SU-DHL-6 (cell line): Measurements from ENCODE around the gene ZBTB6.

Experiments used
- H2AFZ ChIP-seq: fragments of 200-600 bp; sonication (generic); 2 replicates; pipeline ENCODE4 v1.6.1; 2014; ENCODE audit warnings: low read depth, mild to moderate bottlenecking, moderate library complexity, mixed read lengths, antibody characterized with exemption, low read length; ENCODE audit not compliant: severe bottlenecking
- H3F3A ChIP-seq: fragments of 200-600 bp; shearing (Covaris generic); 2 replicates; pipeline ENCODE4 v1.6.0; 2016; ENCODE audit warnings: antibody characterized with exemption, mild to moderate bottlenecking; ENCODE audit not compliant: insufficient read depth
- H3K27ac ChIP-seq: fragments of 200-600 bp; sonication (generic); 2 replicates; pipeline ENCODE4 v1.5.1; 2016; ENCODE audit warnings: low read depth, mild to moderate bottlenecking, low read length, moderate library complexity, mixed read lengths
- H3K27me3 ChIP-seq: fragments of 200-600 bp; sonication (generic), shearing (Covaris generic); 2 replicates; pipeline ENCODE4 v1.6.0; 2014; ENCODE audit warnings: mild to moderate bottlenecking, low read length
- H3K36me3 ChIP-seq: fragments of 200-600 bp; sonication (generic); 2 replicates; pipeline ENCODE4 v1.6.1; 2014; ENCODE audit warnings: mild to moderate bottlenecking, low read length, mixed read lengths
- H3K4me2 ChIP-seq: fragments of 300-600, 200-600 bp; shearing (Covaris generic), sonication (generic); 2 replicates; pipeline ENCODE4 v1.6.0; 2014; ENCODE audit warnings: low read length, low read depth, mild to moderate bottlenecking; ENCODE audit not compliant: poor library complexity, severe bottlenecking
- H3K4me3 ChIP-seq: fragments of 200-600 bp; sonication (generic); 2 replicates; pipeline ENCODE4 v1.5.1; 2014; ENCODE audit warnings: antibody characterized with exemption, low read length, mild to moderate bottlenecking, mixed read lengths; ENCODE audit not compliant: insufficient read depth, poor library complexity, severe bottlenecking
- H3K79me2 ChIP-seq: fragments of 200-600 bp; sonication (generic); 2 replicates; pipeline ENCODE4 v1.6.1; 2014; ENCODE audit warnings: mild to moderate bottlenecking, low read length, moderate library complexity; ENCODE audit not compliant: insufficient read depth
- H3K9ac ChIP-seq: fragments of 200-600 bp; sonication (generic); 2 replicates; pipeline ENCODE4 v1.7.0; 2014; ENCODE audit warnings: mild to moderate bottlenecking, low read length
- H3K9me2 ChIP-seq: fragments of 200-600 bp; sonication (generic); replicated peaks from 2 replicates; pipeline ENCODE4 v1.6.1; 2014; ENCODE audit warnings: low read length; ENCODE audit not compliant: insufficient read depth
- H3K9me3 ChIP-seq: fragments of 200-600 bp; sonication (generic); 2 replicates; pipeline ENCODE4 v1.6.1; 2014; ENCODE audit warnings: low read length, mixed read lengths; ENCODE audit not compliant: insufficient read depth
- H4K20me1 ChIP-seq: fragments of 200-600 bp; sonication (generic); 2 replicates; pipeline ENCODE4 v1.6.1; 2014; ENCODE audit warnings: low read depth, mild to moderate bottlenecking, antibody characterized with exemption, low read length, moderate library complexity, mixed read lengths
- CTCF ChIP-seq: fragments of 200-600 bp; sonication (generic); IDR thresholded peaks from one replicate; pipeline ENCODE4 v1.5.1; 2017; ENCODE audit warnings: antibody characterized with exemption, mild to moderate bottlenecking, low read length, moderate library complexity; ENCODE audit not compliant: insufficient read depth, poor library complexity, severe bottlenecking
- EZH2phosphoT487 ChIP-seq: fragments of 200-600 bp; sonication (generic), shearing (Covaris generic); conservative IDR thresholded peaks from 2 replicates; pipeline ENCODE4 v1.6.1; 2018; ENCODE audit warnings: mild to moderate bottlenecking, antibody characterized with exemption, low read length, moderate library complexity, mixed read lengths

The ZBTB6 gene

GRCh38 chr9:122949696-122950095 lies 36.6 kb upstream of the ZBTB6 start:
- H3K4me3 ChIP-seq = no peak overlapping the region
- TF ChIP-seq CTCF (no peak), EZH2phosphoT487 (no peak)
- H3K27me3 ChIP-seq = no peaks in the 10 kb centered on the region
- H3K9ac ChIP-seq = no peak overlapping the region
- H2AFZ ChIP-seq = no peak overlapping the region
- H3F3A ChIP-seq = no peaks in the 10 kb centered on the region
- peaks cover 20% of the 10 kb centered on the region for H4K20me1 ChIP-seq
- H3K27ac ChIP-seq = no peak overlapping the region
- no peaks in the 10 kb centered on the region for H3K9me2 ChIP-seq
- H3K9me3 ChIP-seq = no peaks in the 10 kb centered on the region
- no peak overlapping the region for H3K4me2 ChIP-seq
- peaks cover 97% of the 10 kb centered on the region for H3K79me2 ChIP-seq
- 0 out of 2 replicates have a peak, but pooled peaks cover 3% of the 10 kb centered on the region for H3K36me3 ChIP-seq

- Histone ChIP-seq H3K27ac (no peak overlapping the region), H3F3A (no peaks in the 10 kb centered on the region), H3K4me2 (no peak overlapping the region), H3K4me3 (no peak overlapping the region), H3K79me2 (peaks cover 97% of the 10 kb centered on the region), H3K36me3 (0 out of 2 replicates have a peak, but pooled peaks cover 3% of the 10 kb centered on the region), H3K27me3 (no peaks in the 10 kb centered on the region), H2AFZ (no peak overlapping the region), H3K9me3 (no peaks in the 10 kb centered on the region), H3K9ac (no peak overlapping the region), H3K9me2 (no peaks in the 10 kb centered on the region), H4K20me1 (peaks cover 20% of the 10 kb centered on the region)
- TF ChIP-seq CTCF = no peak
- TF ChIP-seq EZH2phosphoT487 = no peak
Measured at GRCh38 chr9:122948313-122948712, 35.2 kb upstream of the ZBTB6 start.

GRCh38 chr9:122946461-122947005 lies 33.4 kb upstream of the ZBTB6 start:
- Histone ChIP-seq H2AFZ (no peak overlapping the region), H3K4me3 (no peak overlapping the region), H3F3A (no peaks in the 10 kb centered on the region), H3K27ac (no peak overlapping the region), H3K9ac (no peak overlapping the region), H3K79me2 (peaks cover 98% of the 10 kb centered on the region), H4K20me1 (peaks cover 18% of the 10 kb centered on the region), H3K4me2 (no peak overlapping the region), H3K36me3 (0 out of 2 replicates have a peak, but pooled peaks cover 3% of the 10 kb centered on the region), H3K9me3 (no peaks in the 10 kb centered on the region), H3K27me3 (no peaks in the 10 kb centered on the region), H3K9me2 (no peaks in the 10 kb centered on the region)
- no peak for TF ChIP-seq EZH2phosphoT487
- TF ChIP-seq CTCF = no peak
